CD4-positive, alpha-beta T cell treated with Interleukin-6 at 100 ng/mL for 8 hours (primary cell): ENCODE results near the gene NUBP1.
"Not testable (repeated sequence)": the region's sequence is repeated elsewhere in the genome, so short reads cannot be mapped to it uniquely, and the experiment has no call there.

Experiments
- DNase-seq: peaks from one replicate; pipeline ENCODE4 v3.0.0-alpha.2; 2020; ENCODE audit warnings: mixed read lengths, low spot score

Gene NUBP1

DNA sequence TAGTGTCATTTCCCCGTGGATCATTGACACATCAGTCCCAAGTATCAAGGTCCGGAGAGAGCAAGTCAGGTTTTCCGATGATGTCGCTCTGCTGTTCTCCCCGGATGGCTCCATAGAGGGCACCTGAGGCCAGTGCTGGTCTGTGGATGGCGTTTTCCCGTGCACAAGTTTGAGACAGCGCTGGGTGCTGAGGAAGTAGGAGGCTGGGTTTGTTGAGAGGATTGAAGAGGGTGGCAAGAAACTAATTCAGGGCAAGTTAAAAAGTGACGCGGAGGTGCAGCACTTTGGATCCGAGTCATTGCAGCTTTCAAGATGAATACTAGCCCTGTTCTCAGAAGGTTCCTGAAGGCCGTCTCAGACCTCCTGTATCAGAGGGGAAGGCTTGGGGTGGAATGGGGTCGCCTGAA lies 7.7 kb downstream of the NUBP1 start:
- DNase-seq: no peak

DNA sequence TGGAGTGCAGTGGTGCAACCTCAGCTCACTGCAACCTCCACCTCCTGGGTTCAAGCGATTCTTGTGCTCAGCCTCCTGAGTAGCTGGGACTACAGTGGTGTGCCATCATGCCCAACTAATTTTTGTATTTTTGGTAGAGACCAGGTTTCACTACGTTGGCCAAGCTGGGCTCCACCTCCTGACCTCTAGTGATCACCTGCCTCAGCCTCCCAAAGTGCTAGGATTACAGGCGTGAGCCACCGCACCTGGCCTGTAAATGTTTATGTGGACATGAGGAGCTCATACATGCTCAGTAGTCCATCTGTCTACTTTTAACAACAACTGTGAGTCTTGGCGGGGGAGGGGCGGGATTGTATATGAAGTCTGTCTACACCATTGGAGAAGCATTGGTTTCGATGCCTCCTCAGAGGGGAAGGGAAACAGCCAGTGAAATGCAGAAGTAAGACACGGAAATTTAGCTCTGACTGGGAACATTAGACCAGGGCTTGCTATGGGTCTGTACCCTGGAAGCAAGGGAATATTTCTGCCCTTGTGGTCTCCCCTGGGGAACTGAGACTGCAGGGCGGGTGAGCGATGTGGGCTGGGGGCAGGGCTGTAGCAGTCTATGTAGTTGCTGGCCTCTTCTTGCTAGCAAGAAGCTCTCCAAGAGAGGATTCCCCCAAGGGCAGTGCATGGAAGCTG lies 9.3 kb downstream of the NUBP1 start:
- DNase-seq: peak; percentile 6

DNA sequence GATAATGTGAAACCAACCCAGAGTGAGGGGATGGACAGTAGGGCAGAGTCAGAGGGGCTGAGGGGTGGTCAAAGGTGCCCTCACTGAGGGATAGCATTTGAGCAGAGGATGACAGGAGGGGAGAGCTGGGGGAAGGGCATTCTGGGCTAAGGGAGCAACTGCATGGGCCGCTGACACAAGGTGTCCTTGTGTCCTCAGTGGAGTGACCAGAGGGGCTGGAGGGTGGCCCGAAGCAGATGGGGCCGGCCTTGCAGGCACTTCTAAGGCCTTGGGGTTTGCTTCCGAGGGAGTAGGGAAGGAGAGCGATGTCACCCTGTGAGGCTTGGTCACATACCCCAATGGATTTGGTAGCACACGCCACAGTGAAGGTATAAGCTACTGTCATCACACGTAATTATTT lies 10.0 kb downstream of the NUBP1 start:
- no peak for DNase-seq

DNA sequence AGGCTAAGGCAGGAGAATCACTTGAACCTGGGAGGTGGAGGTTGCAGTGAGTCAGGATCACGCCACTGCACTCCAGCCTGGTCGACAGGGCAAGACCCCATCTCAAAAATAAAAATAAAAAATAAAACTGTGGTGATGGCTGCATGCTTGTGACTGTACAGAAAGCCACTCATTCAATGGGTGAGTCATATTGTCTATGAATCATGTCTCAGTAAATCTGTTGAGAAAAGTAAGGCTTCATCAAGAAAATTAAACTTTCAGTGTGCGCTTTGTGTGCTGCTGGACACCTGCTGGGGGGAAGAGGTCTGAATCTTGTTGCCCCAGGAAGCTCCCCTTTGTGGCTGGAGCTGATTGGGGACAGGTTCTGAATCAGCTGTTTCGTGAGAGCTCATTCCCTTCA lies 11.3 kb downstream of the NUBP1 start:
- DNase-seq: no peak

DNA sequence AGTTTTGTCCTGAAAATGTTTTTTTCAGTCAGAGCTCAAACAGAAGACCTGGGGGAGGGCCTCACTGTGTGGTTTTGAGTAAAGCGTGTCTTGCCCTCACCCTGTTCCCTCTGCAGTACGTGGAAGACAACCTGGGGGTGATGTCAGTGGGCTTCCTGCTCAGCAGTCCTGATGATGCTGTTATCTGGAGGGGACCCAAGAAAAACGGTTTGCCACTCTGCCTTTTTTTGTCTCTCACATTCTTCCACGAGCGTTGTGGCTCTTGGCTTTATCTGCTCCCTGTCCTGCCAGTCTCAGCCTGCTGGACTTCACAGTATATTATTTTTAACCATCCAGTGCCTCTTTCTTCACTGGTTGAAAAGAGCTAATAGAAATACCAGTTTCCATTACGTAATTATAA lies 12.9 kb downstream of the NUBP1 start:
- no peak for DNase-seq

DNA sequence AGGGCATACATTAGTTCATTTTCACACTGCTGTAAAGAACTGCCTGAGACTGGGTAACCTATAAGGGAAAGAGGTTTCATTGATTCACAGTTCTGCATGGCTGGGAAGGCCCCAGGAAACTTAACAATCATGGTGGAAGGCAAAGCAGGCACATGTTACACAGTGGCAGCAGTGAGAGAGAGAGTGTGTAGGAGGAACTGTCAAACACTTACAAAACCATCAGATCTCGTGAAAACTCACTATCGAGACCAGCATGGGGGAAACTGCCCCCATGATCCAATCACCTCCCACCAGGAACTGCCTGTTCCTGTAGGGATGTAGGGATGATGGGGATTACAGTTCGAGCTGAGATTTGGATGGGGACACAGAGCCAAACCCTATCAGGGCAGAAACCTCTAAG lies 17.2 kb downstream of the NUBP1 start:
- no peak for DNase-seq

DNA sequence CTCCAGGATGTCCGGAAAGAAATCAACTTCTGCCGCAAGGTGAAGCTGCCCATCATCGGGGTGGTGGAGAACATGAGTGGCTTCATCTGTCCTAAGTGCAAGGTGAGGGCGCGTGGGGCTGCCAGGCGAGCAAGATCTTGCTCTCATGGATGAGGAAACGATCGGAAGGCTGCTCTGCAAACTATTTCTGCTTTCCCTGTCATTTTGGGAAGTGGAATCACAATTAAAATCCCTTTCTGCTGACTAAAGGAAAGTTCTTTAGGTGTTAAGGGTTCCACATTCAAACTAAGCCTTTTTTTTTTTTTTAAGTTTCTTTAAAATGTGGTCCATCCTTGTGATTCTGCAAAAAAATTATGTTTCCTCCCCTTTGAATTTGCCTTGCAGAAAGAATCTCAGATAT lies 17.7 kb downstream of the NUBP1 start:
- no peak for DNase-seq

DNA sequence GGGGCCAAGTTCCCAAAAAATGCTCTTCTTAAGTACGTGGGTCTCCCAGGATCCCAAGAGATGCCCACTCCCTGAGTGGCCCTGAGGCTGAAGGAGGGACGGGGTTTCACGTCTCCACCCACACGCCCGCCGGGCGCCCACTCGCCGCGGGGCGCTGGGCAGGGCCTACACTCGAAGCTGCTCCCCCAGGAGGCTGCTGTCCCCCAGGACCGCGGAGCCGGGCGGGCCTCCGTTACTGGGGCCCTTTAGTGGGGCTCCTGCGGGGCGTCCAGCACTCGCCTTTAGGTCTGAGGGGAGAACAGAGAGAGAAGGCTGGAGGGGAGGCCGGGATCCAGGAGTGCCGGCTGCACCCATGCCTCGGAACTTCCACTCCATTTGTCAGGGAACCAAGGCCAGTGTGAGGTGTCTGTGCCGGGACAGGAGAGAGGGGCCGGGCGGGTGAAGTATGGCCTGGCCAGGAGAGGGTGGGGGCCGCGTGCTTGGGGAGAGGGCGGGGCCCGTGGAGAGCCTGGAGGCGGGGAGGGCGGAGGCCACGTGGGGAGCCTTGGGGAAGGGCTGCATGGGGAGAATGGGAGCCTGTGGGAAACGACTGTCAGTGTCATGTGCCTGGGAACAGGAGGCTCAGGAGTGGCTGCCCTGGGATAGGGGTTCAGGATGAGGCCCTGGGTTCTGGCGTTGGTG lies 18.8 kb downstream of the NUBP1 start:
- no peak for DNase-seq

DNA sequence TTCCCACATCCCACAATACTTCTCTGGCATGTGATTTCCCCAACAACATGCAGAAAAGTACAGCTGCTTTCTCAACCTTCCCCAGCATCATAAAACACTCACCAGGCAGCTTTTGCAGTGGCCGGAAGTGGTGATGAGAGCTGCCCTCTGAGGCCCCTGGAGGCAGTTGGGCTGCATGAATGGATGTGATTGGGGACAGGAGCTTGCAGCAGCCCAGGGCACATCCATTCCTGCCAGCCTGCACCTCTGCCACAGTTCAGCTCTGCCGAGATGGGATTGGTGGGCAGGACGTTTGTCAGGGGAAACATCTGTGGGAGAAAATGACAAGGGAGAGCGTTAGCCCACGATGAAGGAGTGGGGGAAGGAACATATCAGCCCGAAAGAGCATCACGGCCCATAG lies 19.8 kb downstream of the NUBP1 start:
- DNase-seq: no peak

DNA sequence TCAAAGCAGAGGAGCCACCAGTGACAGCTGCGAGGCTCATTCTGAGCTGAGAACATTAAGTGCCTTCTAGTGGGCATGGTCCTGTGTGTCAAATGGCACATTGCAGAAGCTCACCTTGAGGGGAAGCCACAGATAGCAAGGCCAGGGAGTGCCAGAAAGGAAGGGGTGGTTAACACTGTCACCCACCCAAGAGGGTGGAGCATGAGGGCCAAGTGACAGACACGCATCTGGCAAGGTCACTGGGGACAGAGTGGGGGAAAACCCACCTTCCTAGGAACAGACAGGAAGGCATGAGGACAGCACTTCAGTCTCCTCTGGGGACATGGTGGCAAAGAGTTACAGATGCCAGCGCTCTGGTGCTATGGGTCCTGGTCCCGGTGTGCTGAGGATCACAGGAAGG lies 22.1 kb downstream of the NUBP1 start:
- no peak for DNase-seq

DNA sequence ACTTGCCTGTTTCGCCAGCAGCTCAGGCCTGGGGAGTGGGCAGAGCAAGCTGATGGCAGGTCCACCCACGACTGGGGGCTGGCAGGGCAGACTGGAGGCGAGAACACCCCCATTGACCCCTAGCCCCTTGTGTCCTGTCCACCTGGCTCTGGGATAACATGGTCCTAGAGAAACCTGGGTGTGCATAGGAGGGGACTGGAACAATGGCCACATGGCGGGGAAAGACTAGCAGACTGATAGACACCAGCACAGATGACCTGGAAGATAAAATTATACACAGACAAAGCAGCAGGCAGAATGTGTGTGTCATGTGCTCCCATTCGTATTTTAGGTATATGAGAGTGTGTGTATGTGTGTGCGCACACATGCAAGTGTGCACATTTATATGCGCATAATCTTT lies 23.5 kb downstream of the NUBP1 start:
- no peak for DNase-seq

DNA sequence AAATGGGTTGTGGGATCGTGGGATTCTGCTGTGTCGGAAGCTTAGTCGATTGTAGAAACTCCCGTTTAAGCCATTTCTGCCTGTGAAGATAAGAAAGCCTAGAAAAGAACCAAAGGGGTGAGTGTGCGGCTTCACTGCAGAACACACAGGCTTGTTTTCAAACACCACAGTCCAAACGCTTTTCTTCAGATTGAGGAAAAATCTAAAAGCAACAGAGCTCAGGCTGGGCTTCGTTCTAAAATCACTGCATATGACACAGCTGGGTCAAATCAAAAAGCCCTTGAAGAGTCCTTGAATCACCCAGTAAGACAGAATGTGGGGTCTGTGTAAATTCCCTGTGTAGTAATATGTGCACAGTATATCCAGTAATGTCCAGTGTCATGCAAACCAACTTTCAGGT lies 25.7 kb downstream of the NUBP1 start:
- no peak for DNase-seq

DNA sequence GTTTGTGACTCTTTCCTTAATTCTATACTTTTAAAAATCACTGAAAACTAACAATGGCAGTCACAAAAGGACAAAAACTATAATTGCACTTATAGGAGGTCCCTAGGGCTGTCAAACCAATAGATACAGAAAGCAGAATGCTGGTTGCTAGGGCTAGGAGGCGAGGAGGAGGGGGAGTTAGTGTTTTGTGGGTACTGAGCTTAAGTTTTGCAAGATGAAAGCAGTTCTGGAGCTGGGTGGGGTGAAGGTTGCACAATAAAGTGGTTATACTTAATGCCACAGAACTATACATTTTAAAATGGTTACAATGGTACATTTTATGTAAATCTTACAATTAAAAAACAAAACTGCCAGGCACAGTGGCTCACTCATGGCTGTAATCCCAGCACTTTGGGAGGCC lies 27.3 kb downstream of the NUBP1 start:
- no peak for DNase-seq

DNA sequence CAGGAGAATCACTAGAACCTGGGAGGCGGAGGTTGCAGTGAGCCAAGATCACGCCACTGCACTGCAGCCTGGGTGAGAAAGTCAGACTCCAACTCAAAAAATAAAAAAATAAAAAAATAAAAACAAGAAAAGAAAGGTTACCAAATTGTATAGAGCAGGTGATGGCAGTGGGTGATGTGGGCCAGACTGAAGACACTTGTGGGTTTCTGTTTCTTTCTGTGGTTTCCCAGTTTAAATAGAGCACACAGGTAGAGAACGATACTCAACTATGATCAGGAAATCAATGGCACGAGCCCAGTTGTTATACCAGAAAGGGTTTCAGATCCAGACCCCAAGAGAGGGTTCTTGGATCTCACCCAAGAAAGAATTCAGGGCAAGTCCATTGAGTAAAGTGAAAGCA lies 32.6 kb downstream of the NUBP1 start:
- no peak for DNase-seq

DNA sequence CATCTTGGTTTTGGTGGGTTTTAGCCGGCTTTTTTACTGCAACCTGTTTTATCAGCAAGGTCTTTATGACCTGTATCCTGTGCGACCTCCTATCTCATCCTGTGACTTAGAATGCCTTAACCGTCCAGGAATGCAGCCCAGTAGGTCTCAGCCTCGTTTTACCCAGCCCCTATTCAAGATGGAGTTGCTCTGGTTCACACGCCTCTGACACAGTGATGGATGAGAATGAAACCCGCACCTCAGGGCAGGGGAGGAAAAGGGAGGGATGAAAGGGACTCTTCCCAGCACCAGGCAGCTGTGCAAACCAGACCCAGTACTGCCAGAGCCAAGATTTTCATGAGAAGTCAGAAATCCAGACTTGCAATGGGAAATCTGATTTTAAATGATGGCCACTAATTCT lies 33.3 kb downstream of the NUBP1 start:
- not testable (repeated sequence) for DNase-seq

DNA sequence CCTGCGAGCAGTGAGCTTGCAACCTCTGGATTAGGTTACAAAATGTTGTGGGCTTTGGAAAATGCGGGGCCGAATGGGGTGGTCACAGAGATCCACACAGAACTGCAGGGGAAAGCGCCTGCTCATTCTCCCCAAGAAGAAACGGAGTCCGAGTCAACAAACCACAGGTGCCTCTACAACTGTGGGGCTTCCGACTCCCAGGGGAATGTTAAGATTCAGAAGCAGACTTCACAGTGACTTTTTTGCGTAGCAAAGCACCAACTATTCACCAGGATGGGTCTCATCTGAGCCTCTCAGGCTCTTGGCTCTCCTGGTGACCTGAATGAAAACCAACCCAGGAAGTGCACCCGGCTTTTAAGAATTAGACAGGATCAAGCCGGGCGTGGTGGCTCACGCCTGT lies 33.7 kb downstream of the NUBP1 start:
- DNase-seq: no peak

DNA sequence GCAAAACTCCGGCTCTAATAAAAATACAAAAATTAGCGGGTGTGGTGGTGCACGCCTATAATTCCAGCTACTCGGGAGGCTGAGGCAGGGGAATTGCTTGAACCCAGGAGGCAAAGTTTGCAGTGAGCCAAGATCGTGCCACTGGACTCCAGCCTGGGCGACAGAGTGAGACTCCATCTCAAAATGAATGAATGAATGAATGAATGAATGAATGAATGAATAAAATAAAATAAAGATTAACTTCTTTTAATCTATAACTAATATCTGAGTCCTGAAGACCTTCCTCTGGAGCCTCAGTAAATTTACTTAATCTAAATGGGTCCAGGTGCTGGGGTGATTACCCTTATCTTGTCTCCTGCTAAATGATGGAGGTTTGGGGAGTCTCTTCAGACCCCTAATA lies 36.3 kb downstream of the NUBP1 start:
- DNase-seq: not testable (repeated sequence)

DNA sequence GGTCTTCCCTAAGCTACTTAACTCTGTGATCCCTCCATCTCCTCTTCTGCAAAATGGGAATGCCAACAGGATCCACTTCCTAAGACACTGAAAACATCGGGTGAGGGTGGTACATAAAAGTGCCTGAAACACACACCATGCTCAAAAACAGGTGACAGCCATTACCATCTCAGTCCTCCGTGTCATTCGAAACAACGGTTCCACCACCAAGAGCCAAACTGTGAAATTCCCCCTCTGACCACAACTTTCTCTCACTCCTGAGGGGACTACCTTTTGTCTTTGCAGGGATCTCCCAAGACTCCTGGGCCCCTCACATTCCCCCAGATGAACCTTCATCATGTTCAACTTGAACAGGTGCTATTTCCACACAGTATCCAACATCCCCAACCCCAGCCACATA lies 37.0 kb downstream of the NUBP1 start:
- no peak for DNase-seq

DNA sequence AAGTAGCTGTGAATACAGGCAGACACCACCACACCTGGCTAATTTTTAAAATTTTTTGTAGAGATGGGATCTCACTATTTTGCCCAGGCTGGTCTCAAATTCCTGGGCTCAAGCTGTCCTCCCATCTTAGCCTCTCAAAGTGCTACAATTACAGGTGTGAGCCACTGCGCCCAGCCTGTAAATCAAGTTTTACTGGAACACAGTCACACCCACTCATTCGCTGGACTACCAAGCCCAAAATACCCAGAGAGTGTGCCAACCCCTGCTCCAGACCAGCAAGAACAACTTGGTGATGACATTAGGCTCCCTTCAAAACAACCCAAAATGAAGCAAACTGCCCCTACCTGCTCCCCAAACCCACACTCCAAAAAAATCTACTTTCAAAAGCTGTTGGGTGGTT lies 39.0 kb downstream of the NUBP1 start:
- no peak for DNase-seq

DNA sequence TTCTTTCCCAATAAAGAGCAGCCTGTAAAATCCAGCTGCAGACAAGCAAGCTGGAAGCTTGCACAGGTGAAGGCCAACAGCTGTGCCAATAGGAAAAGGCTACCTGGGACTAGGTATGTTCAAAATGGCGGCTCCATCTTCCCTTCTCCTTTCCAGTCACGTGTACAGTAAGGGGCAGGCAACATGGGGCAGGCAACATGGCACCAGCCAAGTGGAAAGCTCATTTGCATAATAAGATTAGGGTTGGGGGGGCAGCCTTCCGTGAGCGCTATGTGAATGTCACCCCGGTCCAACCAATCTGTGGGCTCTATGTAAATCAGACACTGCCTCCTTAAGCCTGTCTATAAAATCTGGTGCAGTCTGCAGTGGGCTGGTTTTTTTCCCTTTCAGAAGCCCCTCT lies 43.7 kb downstream of the NUBP1 start:
- DNase-seq: no peak

DNA sequence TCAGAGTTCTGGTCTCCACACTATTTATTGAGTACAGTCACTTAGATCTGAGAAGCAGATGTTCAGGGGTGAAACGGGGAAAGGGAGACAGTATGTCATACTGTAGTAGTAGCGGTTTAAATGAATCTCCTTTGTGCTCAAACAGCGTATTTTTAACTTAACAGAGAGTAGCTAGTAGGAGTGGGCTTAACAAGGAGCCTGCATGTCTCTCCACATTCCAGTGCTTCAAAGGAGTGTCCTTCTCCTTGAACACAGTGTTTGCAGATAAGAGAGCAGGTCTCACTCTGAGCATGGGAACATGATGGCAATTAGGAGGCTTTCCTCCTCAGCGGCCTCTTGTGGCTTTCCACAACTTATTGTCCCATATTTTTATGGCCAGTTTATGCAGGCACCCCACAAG lies 45.0 kb downstream of the NUBP1 start:
- DNase-seq: not testable (repeated sequence)

DNA sequence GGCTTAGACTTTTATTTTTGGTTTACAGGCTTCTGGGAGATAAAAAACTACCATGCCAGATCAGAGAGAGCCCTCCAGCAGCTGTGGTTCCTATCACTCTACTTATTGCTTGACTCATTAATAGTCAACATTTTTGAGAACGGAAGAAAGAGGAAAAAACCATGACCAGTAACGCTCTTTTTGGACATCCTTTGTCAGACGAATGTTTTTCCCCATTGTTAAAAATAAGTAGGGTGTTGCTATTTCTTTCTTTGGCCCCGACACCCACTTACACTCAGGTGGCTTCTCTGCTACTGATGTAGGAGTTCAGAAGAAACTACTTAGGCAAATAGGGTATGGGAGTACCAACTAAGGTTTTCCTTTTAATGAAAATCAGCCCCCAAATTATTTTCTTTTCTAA lies 47.4 kb downstream of the NUBP1 start:
- DNase-seq: no peak

DNA sequence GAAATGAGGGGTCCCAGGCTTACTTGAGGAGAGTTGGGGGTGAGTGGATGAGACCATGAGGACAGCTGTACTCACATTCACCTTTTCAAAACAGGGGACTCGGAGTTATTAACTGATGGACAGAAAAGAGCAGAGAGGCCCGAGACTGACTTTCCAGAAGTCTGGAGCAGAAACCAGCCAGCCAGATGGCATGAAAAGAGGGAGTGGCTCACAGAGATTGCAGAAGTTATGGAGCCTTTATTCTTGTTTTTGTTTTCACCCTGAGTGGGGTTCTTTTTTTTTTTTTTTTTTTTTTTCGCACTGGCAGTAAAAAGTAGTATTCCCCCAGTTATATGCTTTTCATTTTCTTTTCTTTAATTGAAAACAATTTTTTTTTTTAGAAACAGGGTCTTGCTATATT lies 56.1 kb downstream of the NUBP1 start:
- DNase-seq: no peak

DNA sequence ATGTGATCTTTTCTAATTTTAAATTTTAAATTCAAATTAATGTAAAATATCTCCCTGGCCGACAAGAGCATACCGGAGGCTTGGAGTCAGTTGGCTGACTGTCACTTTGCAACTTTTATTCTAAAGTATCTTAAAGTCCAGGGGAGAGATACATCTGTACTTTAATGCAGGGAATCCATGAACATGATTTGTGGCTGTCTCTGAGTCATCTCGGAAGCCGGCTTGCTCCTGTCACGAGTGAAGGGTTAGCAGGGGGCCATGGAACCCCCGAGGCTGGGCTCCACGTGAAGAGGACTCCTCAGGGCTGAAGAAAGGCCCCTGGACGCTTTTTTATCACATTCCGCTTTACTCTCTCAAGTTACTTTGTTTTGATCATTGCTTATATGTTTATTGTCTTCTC lies 61.7 kb downstream of the NUBP1 start:
- no peak for DNase-seq
